Ishikawa (cell line): ENCODE results near the gene RASAL3.

Experiments
- CEBPB ChIP-seq: IDR thresholded peaks from 2 replicates; pipeline ENCODE4 v1.6.1; 2012
- CREB1 ChIP-seq: IDR thresholded peaks from 2 replicates; pipeline ENCODE4 v1.6.1; 2012; ENCODE audit warnings: low read depth
- EGR1 ChIP-seq: IDR thresholded peaks from 2 replicates; pipeline ENCODE4 v1.6.1; 2012
- EP300 ChIP-seq: IDR thresholded peaks from 2 replicates; pipeline ENCODE4 v1.6.1; 2012; ENCODE audit warnings: borderline replicate concordance
- FOXM1 ChIP-seq: IDR thresholded peaks from 2 replicates; pipeline ENCODE4 v1.6.1; 2012; ENCODE audit warnings: low read depth, borderline replicate concordance
- NFIC ChIP-seq: IDR thresholded peaks from 2 replicates; pipeline ENCODE4 v1.6.1; 2012
- RAD21 ChIP-seq: IDR thresholded peaks from 2 replicates; pipeline ENCODE4 v1.6.1; 2012; ENCODE audit warnings: low read depth
- TAF1 ChIP-seq: IDR thresholded peaks from 2 replicates; pipeline ENCODE4 v1.6.1; 2012; ENCODE audit warnings: low read depth, mild to moderate bottlenecking
- TCF12 ChIP-seq: IDR thresholded peaks from 2 replicates; pipeline ENCODE4 v1.6.1; 2012; ENCODE audit warnings: low read depth
- TEAD4 ChIP-seq: IDR thresholded peaks from 2 replicates; pipeline ENCODE4 v1.6.1; 2012
- YY1 ChIP-seq: IDR thresholded peaks from 2 replicates; pipeline ENCODE4 v1.6.1; 2012; ENCODE audit warnings: low read depth
- ZBTB7A ChIP-seq: IDR thresholded peaks from 2 replicates; pipeline ENCODE4 v1.6.1; 2012; ENCODE audit warnings: low read depth
- TF ChIP-seq, protein P1 (sequence below): IDR thresholded peaks from 2 replicates; pipeline ENCODE4 v1.6.1; 2012
- TF ChIP-seq, protein P2 (sequence below): IDR thresholded peaks from 2 replicates; pipeline ENCODE4 v1.6.1; 2012; ENCODE audit warnings: low read depth, mild to moderate bottlenecking
- TF ChIP-seq, protein P3 (sequence below): IDR thresholded peaks from 2 replicates; pipeline ENCODE4 v1.6.1; 2012

The RASAL3 gene

GRCh38 chr19:15439078-15439799 is 25.1 kb downstream of the RASAL3 start:
- TF ChIP-seq CEBPB (no peak), FOXM1 (no peak), EGR1 (no peak), TCF12 (no peak), YY1 (no peak), TEAD4 (no peak), EP300 (no peak), TAF1 (no peak), CREB1 (no peak), RAD21 (no peak), ZBTB7A (no peak), NFIC (no peak)
- TF ChIP-seq, protein P1, sequence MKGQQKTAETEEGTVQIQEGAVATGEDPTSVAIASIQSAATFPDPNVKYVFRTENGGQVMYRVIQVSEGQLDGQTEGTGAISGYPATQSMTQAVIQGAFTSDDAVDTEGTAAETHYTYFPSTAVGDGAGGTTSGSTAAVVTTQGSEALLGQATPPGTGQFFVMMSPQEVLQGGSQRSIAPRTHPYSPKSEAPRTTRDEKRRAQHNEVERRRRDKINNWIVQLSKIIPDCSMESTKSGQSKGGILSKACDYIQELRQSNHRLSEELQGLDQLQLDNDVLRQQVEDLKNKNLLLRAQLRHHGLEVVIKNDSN: no peak
- TF ChIP-seq, protein P2, sequence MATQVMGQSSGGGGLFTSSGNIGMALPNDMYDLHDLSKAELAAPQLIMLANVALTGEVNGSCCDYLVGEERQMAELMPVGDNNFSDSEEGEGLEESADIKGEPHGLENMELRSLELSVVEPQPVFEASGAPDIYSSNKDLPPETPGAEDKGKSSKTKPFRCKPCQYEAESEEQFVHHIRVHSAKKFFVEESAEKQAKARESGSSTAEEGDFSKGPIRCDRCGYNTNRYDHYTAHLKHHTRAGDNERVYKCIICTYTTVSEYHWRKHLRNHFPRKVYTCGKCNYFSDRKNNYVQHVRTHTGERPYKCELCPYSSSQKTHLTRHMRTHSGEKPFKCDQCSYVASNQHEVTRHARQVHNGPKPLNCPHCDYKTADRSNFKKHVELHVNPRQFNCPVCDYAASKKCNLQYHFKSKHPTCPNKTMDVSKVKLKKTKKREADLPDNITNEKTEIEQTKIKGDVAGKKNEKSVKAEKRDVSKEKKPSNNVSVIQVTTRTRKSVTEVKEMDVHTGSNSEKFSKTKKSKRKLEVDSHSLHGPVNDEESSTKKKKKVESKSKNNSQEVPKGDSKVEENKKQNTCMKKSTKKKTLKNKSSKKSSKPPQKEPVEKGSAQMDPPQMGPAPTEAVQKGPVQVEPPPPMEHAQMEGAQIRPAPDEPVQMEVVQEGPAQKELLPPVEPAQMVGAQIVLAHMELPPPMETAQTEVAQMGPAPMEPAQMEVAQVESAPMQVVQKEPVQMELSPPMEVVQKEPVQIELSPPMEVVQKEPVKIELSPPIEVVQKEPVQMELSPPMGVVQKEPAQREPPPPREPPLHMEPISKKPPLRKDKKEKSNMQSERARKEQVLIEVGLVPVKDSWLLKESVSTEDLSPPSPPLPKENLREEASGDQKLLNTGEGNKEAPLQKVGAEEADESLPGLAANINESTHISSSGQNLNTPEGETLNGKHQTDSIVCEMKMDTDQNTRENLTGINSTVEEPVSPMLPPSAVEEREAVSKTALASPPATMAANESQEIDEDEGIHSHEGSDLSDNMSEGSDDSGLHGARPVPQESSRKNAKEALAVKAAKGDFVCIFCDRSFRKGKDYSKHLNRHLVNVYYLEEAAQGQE: no peak
- TF ChIP-seq, protein P3, sequence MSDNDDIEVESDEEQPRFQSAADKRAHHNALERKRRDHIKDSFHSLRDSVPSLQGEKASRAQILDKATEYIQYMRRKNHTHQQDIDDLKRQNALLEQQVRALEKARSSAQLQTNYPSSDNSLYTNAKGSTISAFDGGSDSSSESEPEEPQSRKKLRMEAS: no peak

- TF ChIP-seq, protein P3: no peak
- TF ChIP-seq RAD21 (no peak), NFIC (no peak), TEAD4 (no peak), EGR1 (no peak), TAF1 (no peak), CREB1 (no peak), YY1 (no peak), FOXM1 (no peak), CEBPB (no peak), TCF12 (no peak), EP300 (no peak), ZBTB7A (no peak)
- TF ChIP-seq, protein P1: no peak
- TF ChIP-seq, protein P2: no peak
These were observed 25.8 kb downstream of the RASAL3 start for GRCh38 chr19:15438577-15438976.

- TF ChIP-seq RAD21 (no peak), NFIC (no peak), EGR1 (no peak), TCF12 (no peak), CEBPB (no peak), EP300 (no peak), TAF1 (no peak), YY1 (no peak), CREB1 (no peak), ZBTB7A (no peak)
- TF ChIP-seq, protein P1: no peak
- TF ChIP-seq, protein P3: no peak
These were observed 26.2 kb downstream of the RASAL3 start for GRCh38 chr19:15438124-15438496.

DNA sequence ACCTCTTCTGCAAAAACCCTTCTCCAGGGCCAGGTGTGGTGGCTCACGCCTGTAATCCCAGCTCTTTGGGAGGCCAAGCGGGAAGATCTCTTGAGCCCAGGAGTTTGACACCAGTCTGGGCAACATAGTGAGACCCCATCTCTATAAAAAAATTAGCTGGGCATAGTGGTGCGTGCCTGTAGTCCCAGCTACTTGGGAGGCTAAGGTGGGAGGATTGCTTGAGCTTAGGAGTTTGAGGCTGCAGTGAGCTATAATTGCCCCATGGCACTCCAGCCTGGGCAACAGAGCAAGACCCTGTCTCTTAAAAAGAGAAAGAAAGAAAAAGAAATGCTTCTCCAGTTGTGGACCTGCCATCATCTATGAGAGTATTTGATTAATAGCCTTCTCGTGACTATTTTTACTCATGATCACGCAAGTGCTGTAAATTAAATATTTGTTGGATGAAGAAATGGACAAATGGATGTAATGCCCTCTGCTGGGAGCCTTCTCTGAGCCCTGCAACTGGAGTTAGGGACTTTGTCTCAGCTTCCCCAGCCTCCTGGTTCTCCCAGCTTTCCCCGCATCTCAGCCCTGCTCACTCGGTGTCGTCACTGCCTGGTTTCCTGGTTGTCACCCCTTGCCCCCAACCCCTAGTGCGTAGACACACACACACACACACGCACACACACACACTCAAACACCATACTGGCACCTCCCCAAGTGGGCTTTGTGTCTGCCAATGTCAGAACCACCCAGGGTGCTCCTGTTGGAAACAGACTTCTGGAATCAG is 26.8 kb downstream of the RASAL3 start:
- TF ChIP-seq TCF12 (no peak), CREB1 (no peak), NFIC (no peak), CEBPB (no peak), EP300 (no peak), YY1 (no peak), RAD21 (no peak), TEAD4 (no peak), TAF1 (no peak)

GRCh38 chr19:15436826-15437110 is 27.6 kb downstream of the RASAL3 start:
- TF ChIP-seq FOXM1: no peak
